GM13976 (cell line): ENCODE results near the gene ARL6IP4.
"Not testable (repeated sequence)": the region's sequence is repeated elsewhere in the genome, so short reads cannot be mapped to it uniquely, and the experiment has no call there.

Source experiments
- DNase-seq: peaks from one replicate; pipeline ENCODE4 v3.0.0; 2012; ENCODE audit warnings: low spot score
- in situ Hi-C: fragments of 300-500 bp; cut with MboI; formaldehyde crosslinking; loops from one replicate; pipeline ENCODE4 v1.12.0; 2022; ENCODE audit warnings: low sequenced_read_pairs, mixed read lengths, inconsistent platforms; ENCODE audit not compliant: unreplicated experiment
- TF ChIP-seq, protein P1 (sequence below): IDR thresholded peaks from 2 replicates; pipeline ENCODE4 v1.5.1; 2012; ENCODE audit warnings: borderline replicate concordance, mild to moderate bottlenecking; ENCODE audit not compliant: insufficient read depth; ENCODE audit errors: extremely low read depth, missing control alignments, control extremely low read depth

ARL6IP4 gene

GRCh38 chr12:122980183-122981035 lies at the start of gene ARL6IP4:
Gene ARL6IP4, plus strand, starts transcription at chr12:122980681. Its CDS starts 459 bp downstream, at chr12:122981140.
- TF ChIP-seq, protein P1, sequence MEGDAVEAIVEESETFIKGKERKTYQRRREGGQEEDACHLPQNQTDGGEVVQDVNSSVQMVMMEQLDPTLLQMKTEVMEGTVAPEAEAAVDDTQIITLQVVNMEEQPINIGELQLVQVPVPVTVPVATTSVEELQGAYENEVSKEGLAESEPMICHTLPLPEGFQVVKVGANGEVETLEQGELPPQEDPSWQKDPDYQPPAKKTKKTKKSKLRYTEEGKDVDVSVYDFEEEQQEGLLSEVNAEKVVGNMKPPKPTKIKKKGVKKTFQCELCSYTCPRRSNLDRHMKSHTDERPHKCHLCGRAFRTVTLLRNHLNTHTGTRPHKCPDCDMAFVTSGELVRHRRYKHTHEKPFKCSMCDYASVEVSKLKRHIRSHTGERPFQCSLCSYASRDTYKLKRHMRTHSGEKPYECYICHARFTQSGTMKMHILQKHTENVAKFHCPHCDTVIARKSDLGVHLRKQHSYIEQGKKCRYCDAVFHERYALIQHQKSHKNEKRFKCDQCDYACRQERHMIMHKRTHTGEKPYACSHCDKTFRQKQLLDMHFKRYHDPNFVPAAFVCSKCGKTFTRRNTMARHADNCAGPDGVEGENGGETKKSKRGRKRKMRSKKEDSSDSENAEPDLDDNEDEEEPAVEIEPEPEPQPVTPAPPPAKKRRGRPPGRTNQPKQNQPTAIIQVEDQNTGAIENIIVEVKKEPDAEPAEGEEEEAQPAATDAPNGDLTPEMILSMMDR = peak; percentile 8
- in situ Hi-C loops = no loop called here
- DNase-seq = peak; percentile 92

- TF ChIP-seq, protein P1 = no peak
- DNase-seq = no peak
- in situ Hi-C loops = no loop called here
Measured at GRCh38 chr12:122932207-122932606, 48.3 kb upstream of the ARL6IP4 start.

GRCh38 chr12:122934722-122935121 lies 45.8 kb upstream of the ARL6IP4 start:
- DNase-seq = peak; percentile 62
- in situ Hi-C loops = no loop called here
- TF ChIP-seq, protein P1 = no peak

- in situ Hi-C loops = no loop called here
- TF ChIP-seq, protein P1 = no peak
- DNase-seq = no peak
Measured at GRCh38 chr12:122935318-122935717, 45.2 kb upstream of the ARL6IP4 start.

DNA sequence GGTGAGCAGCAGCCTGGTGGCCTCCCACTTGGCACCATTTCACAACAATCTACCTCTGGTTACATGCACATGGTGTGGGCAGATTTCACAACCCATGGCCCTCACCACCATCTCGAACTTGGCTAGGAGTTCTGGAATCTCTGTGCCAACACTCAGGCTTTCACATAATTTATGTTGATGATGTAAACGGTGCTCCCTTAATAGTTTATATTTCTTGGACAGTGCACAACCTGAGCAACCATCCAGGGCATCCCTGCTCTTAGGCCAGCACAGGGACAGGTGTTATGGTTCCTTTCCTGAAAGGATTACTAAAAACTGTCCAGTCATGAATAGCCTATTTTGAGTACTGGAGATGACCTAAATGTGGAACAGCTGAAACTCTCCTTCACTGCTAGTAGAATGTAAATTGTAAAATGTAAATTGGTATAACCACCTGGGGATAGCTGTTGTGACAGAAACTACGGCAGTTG lies 42.8 kb upstream of the ARL6IP4 start:
- TF ChIP-seq, protein P1 = no peak
- in situ Hi-C loops = no loop called here
- no peak for DNase-seq

DNA sequence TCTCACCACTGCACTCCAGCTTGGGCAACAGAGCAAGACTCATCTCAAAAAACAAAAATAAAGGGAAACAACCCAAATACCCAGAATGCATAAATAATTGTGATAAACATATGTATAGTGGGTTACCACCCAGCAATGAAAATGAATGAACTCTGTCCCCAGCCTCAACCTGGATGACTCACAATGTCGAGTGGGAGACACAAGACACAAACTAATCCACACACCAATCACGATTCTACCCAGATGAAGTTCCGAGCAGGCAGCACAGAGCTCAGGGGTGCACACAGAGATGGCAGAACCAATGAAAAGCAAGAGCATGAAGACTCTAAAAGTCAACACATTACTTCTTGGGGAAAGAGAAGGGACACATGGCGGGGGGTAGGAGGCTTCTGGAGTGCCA lies 41.4 kb upstream of the ARL6IP4 start:
- in situ Hi-C loops = no loop called here
- TF ChIP-seq, protein P1 = no peak
- DNase-seq = no peak

GRCh38 chr12:122941351-122941750 lies 39.1 kb upstream of the ARL6IP4 start:
- in situ Hi-C loops, DNase-seq: not testable (repeated sequence)
